HepG2 (cell line): Measurements from ENCODE around the gene PPP1R12B.

ENCODE experiments used
- ISL2 ChIP-seq: sonication (generic); formaldehyde crosslinking; IDR thresholded peaks from 2 replicates; pipeline ENCODE4 v1.5.0; 2020; ENCODE audit warnings: missing genetic modification reagents
- RFX1 ChIP-seq: fragments of 450-650 bp; IDR thresholded peaks from 2 replicates; pipeline ENCODE4 v1.6.1; 2017
- TFE3 ChIP-seq: IDR thresholded peaks from 2 replicates; pipeline ENCODE4 v1.6.1; 2016

DNA sequence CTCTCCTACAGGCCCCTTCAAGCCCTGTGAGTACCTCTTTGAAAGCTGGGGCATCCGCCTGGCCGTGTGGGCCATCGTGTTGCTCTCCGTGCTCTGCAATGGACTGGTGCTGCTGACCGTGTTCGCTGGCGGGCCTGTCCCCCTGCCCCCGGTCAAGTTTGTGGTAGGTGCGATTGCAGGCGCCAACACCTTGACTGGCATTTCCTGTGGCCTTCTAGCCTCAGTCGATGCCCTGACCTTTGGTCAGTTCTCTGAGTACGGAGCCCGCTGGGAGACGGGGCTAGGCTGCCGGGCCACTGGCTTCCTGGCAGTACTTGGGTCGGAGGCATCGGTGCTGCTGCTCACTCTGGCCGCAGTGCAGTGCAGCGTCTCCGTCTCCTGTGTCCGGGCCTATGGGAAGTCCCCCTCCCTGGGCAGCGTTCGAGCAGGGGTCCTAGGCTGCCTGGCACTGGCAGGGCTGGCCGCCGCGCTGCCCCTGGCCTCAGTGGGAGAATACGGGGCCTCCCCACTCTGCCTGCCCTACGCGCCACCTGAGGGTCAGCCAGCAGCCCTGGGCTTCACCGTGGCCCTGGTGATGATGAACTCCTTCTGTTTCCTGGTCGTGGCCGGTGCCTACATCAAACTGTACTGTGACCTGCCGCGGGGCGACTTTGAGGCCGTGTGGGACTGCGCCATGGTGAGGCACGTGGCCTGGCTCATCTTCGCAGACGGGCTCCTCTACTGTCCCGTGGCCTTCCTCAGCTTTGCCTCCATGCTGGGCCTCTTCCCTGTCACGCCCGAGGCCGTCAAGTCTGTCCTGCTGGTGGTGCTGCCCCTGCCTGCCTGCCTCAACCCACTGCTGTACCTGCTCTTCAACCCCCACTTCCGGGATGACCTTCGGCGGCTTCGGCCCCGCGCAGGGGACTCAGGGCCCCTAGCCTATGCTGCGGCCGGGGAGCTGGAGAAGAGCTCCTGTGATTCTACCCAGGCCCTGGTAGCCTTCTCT, 30.3 kb upstream of the PPP1R12B start:
- no peak for TF ChIP-seq TFE3 (CRISPR knock-in tag)
- no peak for TF ChIP-seq ISL2 (CRISPR knock-in tag)
- TF ChIP-seq RFX1 = no peak
